ENCODE data around the gene MPHOSPH10.
"Not testable (repeated sequence)": the region's sequence is repeated elsewhere in the genome, so short reads cannot be mapped to it uniquely, and the experiment has no call there.

The MPHOSPH10 gene

DNA sequence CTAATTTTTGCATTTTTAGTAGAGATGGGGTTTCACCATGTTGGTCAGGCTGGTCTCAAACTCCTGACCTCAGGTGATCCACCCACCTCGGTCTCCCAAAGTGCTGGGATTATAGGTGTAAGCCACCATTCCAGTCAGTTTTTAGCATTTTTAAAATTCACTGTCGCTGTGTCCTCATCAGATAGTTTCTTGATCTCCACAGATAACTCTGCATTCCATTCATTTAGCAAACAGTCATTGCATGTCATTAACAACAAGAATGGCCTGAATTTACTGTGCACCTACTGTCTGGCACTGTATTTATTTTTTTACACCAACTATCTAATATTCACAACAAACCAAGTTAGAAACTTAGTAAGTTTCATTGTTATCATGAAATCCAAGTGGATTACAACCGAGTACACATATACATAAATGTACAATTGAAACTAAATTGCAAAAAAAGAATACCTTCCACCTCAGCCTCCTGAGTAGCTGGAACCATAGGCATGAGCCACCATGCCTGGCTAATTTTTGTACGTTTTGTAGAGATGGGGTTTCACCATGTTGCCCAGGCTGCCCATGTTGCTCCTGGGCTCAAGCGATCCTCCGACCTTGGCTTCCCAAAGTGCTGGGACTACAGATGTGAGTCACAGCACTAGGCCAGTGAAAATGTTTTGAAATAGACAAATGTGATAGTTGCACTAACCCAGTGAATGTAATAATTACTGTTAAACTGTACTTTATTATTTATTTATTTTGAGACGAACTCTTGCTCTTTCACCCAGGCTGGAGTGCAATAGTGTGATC lies 4.7 kb upstream of the MPHOSPH10 start:
- DNase-seq (ENCODE audit: low read depth), result no peak

DNA sequence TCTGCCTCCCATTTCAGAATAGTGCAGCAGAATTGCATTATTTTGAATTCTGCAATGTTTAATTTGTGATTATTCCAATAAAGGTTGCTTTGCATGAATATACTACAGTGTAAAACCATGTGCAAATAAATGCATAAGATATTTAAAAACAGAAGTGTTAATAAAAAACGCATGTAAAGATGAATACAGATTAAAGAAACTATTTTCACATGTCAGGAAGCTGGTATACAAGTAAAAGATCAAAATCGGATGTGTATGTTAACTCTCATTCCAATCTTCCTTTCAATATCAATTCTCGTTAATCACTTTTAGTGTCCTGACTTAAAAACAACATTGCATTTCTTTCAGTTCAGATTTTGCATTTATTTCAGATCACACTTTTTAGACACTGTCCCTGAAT lies 3.5 kb upstream of the MPHOSPH10 start:
- DNase-seq (ENCODE audit: low read depth), result no peak

DNA sequence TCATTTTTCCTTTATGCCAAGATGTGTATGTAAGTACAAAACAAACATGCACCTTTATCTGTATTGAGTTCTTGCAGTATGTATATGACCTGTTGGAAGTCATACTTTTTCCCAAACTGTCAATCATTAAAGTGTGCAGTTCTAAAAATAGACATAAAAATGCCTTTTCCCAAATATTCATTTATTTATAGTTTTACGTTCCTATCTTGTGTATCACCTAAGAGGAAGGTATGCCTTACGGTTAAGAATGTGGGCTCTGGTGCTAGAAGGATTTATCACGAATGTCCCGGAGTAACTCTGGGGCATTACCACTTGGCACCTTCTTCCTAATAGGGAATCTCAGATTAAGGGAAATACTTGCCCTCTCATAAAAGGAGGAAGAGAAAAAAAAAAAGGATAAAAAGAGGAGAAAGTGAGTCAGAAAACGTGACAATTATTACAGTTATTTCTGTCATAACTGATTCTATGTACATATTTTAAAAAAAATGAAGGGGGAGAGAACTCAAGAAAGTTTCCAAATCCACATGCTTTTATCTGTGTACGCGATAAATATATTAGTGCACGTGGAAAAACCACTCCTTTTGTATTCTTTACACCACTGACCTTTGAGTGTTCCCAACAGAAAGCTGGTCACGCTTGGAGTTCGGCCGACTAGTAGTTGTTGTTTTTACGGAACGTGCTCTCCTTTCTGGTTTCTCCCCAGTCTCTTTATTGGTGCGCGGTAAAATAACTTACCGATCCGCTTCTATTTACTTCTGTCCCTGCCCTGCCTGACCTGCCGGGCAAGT lies 1.1 kb upstream of the MPHOSPH10 start:
- peak; percentile 61 for DNase-seq (ENCODE audit: low read depth)

DNA sequence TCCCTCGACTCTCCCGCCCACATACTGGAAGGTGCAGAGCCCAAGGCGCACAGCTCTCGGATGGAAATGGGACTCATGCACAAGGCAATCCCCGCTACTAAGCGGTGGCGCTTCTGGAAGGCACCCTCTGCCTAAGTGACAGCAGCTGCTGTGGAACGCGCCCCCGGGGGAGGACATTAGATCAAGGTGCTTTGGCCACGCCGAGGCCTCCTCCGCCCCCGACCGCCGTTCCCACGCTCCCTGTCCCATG lies 607 bp upstream of the MPHOSPH10 start:
- no peak for DNase-seq (ENCODE audit: low read depth)

DNA sequence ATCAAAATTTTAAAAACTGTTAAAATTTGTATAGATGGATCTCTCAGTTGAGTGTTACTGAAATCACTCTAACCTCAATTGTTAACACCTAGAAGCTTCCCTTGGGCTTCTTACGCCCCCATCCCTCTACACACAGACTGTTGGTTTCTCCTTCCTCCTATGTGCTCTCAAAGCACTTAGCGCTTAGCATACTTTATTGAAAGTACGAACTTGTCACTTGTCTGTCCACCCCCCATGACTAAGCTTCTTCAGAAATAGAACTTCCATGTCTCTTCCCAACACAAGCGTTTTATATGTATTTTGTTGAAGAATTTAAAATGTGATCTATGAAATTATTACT lies 441 bp downstream of the MPHOSPH10 start:
- peak; percentile 28 for DNase-seq (ENCODE audit: low read depth)

DNA sequence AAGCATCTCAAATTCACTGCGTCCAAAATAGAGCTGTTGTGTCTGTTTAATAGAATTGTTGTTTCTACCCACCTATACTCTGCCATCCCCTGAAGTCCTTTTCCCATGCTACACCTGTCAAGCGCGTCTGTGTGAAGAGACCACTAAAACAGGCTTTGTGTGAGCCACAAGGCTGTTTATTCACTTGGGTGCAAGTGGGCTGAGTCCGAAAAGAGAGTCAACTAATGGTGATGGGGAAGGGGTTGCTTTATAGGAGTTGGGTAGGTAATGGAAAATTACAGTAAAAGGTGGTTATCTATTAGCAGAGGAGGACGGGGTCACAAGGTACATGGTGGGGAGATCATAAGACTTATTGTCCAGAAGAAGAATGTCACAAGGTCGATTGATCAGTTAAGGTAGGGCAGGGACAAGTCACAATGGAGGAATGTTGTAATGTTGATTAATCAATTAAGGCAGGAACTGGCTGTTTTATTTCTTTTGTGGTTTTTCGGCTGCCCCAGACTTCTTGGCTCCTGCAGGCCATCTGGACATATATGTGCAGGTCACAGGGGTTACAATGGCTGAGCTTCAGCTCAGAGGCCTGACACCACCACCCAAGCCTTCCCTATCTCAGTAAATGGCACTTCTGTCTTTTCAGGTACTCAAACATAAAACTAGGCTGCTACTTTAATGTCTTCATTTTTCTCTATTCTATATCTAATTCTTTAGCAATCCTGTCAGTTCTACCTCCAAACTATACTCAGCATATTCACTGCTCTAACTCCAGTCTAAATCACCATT lies 1.1 kb downstream of the MPHOSPH10 start:
- DNase-seq (ENCODE audit: low read depth), result not testable (repeated sequence)

DNA sequence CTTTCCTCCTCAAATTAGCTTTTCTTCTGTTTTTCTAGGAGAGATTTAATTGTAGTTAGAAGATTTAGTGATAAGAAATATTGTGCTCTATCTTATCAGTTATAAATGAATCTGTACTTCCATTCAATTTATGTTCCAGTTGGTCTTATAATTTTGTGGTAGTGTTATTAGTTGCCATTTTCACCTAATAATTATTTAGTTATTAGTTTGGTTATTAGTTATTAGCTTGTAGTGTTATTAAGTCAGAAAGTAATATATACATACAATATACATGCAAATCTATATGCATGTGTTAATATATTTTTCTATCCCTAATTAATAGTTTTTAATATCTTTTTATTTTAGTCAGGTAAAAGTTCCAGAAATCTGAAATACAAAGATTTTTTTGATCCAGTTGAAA lies 3.2 kb downstream of the MPHOSPH10 start:
- no peak for DNase-seq (ENCODE audit: low read depth)

DNA sequence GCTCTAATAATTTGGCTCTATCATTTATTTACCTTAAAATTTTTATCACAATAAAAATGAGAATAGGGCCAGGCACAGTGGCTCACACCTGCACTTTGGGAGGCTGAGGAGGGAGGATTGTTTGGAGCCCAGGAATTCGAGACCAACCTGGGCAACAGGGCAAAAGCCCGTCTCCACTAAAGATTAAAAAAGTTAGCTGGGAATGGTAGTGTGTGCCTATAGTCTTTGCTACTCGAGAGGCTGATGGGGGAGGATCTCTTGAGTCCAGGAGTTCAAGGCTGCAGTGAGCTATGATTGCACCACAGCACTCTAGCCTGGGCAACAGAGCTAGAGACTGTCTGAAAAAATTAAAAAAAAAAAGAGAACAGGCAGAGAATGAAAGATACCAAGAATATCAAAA lies 5.7 kb downstream of the MPHOSPH10 start:
- DNase-seq (ENCODE audit: low read depth), result no peak

DNA sequence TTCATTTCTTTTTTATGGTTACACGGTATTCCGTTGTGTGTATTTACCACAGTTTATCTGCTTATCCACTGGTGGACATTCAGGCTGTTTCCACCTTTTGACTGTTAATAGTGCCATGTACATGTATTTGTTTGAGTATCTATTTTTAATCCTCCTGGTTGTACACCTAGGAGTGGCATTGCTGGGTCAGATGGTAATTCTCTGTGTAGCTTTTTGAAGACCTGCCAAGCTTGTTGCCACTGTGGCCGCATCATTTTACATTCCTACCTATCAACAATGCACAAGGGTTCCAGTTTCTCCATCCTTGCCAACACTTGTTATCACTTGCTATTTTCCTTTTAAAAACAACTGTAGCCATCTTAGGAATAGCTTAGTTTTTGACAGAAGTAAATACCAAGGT lies 13.3 kb downstream of the MPHOSPH10 start:
- DNase-seq (ENCODE audit: low read depth), result no peak

DNA sequence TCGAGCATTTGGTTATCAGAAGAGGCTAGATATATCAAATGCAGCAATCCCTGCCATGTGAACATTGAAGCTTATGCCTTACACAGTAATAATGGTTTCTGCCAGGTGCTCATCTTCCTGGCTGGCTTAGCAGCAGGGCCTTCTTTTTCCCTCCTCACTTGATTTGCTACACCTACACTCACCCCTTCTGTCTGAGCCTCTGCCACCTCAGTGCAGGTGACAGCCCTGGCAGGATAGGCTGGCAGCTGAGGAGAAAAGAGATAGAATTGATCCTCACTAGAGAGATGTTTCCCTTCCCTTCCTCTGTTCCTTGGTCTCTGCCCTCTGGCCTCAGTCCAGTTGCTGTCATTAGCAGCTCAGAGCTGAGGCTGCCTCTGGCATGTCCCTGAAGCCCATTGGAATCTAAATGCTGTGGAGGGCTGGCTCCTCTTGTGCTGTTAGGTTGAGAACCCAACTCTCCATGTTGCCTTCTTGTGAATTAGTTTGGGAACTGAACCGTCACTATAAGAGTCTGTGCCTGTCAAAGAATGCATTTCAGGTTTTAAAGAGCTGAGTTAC lies 18.2 kb downstream of the MPHOSPH10 start:
- DNase-seq (ENCODE audit: low read depth), result no peak

DNA sequence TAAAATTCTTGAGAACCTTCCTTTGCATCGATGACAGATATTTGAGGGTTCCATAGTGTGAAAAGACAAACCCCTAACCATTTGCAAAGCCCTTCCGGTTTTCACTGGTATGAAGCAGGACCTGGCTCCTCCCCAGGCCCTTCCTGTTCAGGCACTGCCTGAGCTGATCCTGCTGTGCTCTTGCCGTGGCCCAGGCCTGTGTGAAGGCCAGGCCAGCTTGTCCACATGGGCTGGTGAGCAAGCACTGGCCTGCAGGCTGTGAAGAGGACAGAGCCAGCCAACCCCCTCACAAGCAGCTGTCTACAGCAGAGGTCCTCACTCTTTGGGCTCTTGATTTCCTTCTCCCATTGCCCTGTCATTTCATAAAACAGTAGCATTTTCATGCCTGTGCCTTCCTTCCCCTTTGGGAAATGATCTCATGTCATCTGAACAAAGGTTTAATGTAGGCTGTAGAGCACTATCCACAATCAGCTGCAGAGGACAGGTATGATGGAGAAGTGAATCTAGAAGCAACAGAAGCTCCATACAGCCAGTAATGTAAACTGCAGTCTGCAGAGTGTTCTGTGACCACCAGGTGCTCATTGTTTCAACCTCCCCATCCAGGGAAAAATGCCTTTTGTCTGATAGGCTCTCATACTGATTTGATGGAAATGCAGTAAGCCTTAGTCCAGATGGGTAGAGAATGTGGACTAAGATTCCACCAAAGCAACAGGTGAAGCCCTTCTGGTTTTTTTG lies 19.8 kb downstream of the MPHOSPH10 start:
- no peak for DNase-seq (ENCODE audit: low read depth)

DNA sequence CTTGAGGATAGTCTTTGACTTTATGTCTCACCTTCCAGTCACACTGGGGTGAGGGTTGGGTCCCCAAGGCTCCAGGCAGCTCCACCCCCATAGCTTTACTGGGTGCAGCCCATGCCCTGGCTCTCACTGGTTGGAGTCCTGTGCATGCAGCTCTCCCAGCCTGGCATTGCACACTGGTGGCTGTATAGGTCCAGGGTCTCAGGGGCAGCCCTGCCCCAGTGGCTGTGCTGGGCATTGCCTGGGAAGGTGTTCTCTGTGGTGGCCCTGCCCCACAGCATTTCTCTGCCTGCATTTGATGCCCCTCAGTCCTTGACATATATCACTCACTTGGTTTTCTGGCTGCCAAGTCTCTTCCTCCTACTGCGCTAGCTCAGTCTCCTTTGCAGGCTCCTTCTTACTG lies 21.2 kb downstream of the MPHOSPH10 start:
- no peak for DNase-seq (ENCODE audit: low read depth)

DNA sequence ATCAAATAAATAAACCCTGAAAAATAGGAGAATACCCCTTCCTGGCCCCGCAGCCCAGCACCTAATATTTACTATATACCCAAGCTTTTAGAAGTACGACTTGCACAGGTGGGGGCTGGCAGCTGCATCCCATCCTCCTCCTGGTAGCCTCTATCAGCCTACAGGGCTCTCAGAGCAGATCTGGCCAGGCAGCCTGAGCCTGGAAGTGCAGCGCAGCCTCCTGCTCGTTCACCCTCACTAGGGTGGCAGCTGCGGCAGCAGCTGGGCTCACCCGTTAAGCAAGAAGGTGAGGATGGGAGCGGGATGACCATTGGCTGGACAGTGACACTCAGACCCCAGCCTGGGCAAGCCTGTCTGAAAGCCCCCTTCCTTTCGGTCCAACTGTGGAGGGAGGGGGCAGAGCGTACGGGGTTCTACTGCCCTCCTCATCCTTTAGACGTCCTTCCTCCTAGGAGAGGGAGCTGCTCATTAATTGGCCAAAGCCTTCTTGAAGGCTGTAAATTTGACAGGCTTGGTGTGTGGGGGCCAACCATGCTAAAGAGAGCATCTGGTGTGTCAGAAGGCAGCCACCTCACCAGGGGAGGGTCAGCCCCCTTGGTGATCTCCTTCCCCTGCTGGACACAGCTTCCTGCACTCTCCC lies 23.3 kb downstream of the MPHOSPH10 start:
- DNase-seq (ENCODE audit: low read depth), result no peak

DNA sequence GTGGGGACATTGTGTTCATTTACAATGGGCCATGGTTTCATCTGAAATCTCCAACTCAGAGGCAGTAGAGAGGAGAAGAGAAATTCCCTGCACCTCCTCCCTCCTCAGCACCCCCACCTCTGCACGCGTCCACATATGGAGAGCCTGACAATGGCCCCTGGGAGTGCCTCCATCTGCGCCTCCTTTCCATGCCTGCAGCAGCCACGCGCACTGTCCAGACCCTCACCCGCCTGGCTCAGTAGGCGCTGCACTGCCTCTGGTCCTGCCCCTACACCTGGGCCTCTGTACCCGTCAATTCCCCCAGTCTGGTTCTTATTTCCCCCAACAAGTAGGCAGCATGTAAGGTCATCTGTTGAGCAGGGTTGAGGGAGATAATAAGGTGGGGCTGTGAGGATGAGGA lies 23.8 kb downstream of the MPHOSPH10 start:
- no peak for DNase-seq (ENCODE audit: low read depth)

DNA sequence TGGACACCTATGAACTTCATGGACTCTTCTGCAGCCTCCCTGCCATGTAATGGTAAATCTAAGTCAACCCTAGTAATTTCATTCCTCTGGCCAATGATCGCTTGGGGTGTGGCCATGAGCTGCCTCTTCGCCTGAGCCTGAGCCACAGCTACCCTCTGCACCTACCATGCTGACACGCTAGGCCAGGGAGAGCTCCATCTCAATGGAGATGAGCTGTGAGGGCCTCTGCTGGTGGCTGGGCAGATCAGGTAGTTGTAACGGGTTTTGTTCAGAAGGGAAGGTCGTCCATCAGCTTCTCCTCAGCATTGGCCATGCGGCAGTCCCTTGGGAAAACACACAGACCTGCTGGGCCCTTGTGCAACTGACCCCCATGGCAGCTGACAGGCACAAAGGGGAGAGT lies 24.4 kb downstream of the MPHOSPH10 start:
- DNase-seq (ENCODE audit: low read depth), result peak; percentile 13

DNA sequence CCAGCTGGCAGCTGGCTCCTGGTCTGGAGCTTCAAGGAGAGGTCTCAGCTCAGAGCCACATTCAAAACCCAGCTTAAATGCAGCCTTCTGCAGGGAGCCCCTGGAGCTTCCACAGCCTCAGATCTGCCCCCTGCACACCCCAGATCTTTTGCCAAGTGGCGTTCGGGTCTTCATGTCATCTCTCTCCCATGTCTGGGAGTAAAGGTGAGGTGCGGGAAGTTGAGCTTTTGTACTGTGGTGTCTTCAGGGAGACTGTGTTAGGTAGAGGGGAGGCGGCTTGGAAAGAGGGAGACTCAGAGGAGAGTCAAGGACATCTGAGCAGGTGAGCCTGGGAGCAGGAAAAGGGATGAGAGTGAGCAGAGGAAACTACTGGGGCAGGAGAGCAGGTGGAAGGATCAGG lies 25.4 kb downstream of the MPHOSPH10 start:
- no peak for DNase-seq (ENCODE audit: low read depth)

DNA sequence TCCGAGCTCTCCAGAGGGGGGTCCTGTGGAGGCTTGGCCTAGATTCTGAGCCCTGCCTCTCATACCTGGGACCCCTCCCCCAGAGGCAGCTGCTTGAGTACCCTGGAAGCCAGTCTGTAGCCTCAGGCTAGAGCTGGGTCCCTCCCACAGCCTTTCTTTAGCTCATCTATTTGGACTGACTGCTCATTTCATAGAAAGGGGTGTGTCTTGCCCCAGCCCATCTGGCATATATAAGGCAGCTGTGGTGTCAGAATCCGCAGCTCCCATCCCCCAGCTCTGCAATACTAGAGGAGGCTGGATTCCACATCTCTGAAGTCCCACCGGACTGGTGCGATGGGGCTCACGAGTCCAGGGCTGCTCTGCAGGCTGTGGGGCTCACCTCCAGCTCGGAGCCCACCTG lies 26.1 kb downstream of the MPHOSPH10 start:
- DNase-seq (ENCODE audit: low read depth), result peak; percentile 60

DNA sequence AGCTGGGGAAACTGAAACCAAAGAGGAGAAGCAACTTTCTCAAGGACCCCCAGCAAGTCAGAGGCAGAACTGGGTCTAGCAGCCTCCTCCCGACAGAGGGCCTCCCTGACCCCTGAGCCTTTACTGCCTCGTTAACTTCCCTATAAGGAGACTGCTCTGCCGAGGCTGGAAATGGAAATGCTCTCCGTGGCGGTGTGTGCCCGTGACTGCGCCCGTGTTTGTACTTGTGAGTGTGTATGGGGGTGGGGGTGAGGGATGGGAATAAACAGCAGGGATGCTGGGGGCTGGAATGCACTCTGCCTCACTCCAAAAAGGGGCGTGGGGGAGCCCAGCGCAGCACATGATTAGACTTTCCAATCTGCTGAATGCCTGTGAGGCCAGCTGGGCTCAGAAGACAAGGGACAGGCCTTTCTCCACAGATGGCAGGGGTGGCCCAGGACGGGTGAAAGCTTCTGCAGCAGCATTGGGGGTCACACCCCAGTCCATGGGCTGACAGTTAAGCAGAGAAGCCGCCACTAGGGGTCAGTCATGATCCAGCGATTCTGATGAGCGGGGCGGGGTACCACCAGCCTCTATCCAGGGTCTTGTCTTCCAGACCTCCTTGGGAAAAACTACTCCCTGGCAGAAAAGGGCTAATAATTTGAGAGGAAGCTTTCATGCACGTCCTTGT lies 26.8 kb downstream of the MPHOSPH10 start:
- DNase-seq (ENCODE audit: low read depth), result peak; percentile 41

DNA sequence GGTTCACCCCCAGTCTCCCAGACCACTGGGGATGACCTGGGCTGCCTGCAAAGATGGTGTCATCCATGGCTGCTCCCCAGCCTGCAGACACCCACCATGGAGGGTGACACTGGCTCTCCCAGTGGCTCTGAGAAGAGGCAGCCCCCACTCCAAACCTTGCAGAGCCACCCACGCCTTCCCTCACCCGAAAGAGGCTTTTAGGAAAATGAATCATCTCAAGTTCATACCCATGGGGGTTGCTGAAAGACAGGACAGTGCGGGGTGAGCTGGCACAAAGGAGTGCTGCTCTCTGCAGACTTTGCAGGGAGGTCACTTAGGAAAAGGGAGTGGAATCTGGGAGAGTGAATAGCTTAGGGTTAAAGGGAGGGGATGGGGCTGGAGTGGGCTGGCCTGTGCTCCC lies 36.4 kb downstream of the MPHOSPH10 start:
- DNase-seq (ENCODE audit: low read depth), result peak; percentile 23

DNA sequence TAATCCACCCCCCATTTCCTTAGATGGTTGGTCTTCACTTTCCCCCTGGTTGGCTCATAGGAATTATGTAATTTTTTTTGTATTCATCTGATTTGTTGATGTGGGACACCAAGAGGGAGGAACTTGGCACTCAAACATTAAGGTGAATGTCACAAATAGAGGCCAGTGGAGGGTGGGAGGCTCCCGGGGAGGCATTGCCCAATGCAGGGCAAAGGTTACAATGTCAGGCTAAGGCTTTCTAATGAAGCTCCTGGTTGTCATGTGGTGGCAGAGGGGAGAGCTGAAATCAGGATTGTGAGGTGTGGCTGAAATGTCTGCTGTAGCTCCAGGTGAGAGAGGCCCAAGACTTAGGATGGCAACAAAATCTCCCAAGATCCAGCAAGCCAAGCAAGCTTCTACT lies 42.7 kb downstream of the MPHOSPH10 start:
- no peak for DNase-seq (ENCODE audit: low read depth)

DNA sequence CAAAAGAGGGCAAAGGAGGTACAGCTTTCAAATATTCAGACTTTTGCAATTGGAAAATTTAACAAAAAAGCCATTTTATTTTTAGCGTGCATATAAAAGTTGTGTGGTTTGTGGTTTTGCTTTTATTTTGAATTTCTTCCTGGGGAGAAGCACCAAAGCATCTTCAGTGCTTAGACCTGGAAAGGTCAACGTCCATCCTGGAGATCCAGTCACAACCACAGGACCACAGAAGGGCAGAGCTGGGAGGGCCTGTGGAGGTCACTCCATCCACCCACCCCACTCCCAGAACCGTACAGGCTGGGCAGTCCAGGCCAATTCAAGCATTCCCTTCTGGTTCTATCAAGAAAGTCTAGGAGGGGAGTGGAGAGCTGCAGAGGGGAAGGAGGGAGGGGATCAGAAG lies 43.8 kb downstream of the MPHOSPH10 start:
- no peak for DNase-seq (ENCODE audit: low read depth)
